HG03521 (cell line): ENCODE results near the gene XPO5.
"Not testable (repeated sequence)": the region's sequence is repeated elsewhere in the genome, so short reads cannot be mapped to it uniquely, and the experiment has no call there.

ENCODE experiments used
- ATAC-seq: cut with Tn5 transposase; IDR thresholded peaks from one replicate; pipeline ENCODE4 v1.9.1; 2021; ENCODE audit warnings: mild to moderate bottlenecking, moderate library complexity; ENCODE audit not compliant: unreplicated experiment

XPO5 gene

DNA sequence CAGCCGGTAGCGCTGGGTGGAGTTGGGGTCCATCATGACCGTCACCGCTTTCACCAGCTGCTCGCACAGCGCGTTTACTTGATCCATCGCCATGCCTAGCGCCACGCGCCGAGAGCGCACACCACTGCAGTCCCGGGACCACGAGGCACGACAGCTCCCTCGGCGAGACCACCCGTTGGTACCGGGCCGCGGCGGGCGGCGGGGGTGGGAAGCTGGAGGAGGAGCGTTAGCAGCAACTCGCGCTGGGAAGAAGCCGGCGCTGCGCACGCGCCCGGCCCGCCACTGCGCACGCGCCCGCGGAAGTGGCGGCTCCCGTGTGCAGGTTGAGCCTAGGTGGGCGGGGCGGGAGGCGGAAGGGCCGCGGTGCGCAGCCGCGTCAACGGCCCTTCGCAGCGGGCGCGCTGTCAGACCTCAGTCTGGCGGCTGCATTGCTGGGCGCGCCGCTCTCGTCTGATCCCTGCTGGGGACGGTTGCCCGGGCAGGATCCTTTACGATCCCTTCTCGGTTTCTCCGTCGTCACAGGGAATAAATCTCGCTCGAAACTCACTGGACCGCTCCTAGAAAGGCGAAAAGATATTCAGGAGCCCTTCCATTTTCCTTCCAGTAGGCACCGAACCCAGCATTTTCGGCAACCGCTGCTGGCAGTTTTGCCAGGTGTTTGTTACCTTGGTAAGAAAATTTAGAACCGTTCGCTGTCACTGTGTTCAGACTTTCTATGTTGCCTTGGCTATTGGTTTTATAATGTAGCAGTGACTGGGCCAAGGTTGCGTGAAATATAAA lies at the start of gene XPO5, which contains the start of gene POLH:
XPO5 (minus strand) TSS at position 267 of the 780 bp plus-strand sequence; CDS start at position 93, 174 bp downstream.
POLH (plus strand) TSS at position 414 of the 780 bp plus-strand sequence. CDS start 6,135 bp downstream, outside the sequence.
- peak; percentile 81 for ATAC-seq

DNA sequence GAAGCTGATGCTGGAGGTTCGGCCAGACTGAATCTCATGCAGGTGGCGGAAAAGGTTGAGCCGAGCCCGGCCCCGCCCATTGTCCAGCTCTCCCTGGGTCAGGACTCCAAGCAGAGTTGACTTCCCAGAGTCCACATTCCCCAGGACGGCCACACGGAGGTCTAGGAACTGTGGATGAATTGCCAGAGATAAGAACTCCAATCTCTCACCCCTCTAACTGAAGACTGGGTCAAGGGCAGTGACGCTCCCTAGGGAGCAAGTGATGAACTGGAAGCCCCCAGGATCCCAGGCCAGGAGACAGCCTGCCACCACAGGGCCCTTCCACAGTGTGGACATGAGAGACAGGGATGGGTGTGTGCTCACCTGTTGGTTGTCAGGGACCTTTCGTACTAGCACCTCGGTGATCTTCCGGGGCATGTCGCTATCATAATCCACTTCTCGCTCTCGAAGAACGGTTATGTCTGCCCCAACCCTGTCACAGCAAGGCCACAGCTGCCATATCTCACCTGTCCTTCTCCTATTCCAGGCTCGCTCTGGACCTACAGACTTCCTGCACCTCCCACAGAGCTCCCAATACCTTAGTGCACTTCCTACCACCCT lies 49.7 kb upstream of the XPO5 start:
- no peak for ATAC-seq

DNA sequence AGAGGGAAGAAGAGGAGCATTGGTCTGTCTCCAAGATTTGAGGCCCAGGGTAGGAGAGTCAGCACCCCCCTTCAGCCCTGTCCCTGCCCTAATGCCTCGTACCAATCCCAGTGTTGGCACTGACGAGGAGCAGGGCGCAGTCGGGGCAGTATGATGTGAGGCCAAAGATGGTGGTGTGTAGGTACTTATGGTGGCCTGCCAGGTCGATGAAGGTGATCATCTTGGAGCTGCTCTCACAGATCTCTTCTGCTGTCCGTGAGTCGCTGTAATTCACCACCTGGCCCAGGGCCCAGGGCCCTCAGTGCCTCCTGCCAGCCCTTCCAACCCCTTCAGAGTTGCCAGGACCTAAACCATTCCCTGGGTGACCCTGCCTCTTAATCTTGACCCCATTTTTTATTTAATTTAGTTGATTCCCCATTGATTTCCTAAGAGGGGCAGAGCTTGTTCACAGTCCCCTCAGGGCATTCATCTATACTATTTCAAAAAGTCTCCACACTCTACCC lies 49.0 kb upstream of the XPO5 start:
- ATAC-seq: no peak

DNA sequence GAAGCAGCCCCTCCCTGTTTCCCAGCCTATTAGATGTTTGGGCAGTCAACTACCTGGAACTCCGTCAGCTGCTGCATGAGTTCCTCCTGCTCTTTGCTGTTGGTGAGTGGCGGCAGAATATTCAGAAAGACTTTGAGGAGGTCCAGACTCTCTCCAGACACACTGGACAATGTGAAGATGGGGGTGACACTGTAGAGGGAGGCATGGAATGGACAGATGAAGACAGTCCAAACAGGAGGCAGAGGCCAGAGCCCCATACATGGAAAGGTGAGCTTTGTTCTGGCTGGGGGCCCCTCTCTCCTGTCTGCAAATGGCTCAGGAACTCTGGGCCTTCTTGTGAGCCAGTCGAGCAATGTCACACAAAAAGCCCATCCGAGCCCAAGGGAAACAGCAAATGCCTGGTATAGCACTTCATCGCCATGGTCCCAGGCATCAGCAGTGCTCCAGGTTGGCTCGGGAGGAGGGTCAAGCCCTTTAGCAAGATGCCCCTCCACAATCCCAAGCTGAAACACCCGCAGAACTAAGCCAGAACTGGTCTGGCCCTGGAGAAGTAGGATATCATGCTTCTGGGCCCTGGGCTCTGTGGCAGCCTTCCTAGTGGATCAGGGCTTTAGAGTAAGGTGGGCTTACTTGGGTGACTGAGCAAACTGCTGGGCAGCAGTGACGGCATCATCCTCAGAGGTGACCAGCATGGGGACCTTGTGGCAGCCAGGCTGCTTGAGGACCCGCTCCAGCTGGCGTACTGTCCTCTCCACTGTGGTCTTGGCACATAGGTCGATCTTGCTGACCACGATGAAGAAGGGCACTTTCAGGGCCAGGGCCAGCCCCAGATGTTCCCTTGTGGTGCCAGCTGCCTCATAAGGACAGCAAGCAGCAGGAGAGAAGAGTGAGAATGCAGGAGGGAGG lies 48.3 kb upstream of the XPO5 start:
- ATAC-seq: no peak

DNA sequence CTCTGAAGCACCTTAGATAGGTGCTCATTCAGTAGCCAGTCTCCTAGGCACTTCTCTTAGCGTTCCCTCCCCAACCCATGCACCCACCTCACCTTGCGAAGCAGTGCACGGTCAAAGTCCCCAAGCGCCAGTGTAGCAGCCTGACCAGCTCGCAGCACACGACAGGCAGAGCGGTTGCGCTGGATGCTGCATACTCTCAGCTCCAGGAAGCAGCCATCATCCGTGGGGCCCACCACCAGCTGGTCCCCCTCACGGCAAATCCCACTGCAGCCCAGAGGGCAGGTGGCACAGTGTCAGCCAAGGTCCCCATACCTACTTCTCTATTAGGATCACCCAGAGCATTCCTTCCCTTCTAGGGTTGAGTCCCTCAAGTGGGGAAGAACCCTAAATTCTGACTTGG lies 46.7 kb upstream of the XPO5 start:
- ATAC-seq: no peak

DNA sequence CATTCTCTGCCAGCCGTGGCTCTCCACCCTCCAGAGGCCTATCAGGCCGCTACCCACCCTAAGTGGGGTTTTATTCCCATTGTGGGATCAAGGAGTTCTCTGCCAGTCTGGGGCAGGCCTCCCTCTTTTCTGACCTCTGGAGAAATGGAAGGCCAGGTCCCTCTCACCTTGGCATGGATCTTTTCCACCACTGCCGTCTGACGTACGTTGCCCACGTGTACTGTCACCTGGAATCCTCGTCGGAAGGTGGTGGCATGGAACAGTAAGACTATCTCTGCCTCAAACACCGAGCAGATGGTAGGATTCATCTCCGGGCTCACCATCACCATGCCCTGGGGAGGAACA lies 46.0 kb upstream of the XPO5 start:
- no peak for ATAC-seq

DNA sequence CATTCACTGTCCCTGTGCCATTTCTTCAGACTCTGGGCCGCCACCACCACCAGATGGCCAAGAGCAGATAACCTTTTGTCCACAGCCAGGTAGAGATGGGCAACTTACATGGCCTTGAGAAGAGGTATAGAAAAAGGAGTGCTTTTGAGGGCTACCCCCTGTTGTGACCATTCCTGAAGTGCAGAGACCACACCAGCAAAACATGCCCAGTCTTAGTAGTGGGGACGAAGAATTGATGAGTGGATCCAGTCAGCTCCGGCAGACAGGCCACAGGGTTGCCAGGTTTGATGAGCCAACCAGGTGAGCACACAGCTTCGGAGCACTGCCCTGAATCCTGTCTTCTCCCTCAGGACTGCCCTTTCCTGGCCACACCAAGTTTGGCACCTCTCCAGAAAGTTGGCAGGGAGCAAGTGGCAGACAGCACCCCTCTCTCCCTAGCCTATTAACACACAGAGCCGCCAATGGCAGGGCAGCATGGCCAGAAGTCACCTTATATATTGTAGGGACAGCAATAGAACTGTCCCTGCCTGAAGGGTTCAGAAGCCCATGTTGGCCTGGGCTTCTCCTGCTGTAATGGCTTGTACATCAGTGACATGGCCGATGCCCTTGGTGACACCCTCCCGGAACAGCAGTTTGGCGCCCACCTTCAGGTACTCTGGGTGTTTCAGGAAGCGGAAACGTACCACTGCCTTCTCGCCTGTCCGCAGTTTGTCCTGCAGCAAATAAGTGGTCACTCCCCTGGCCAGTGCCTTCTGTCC lies 45.4 kb upstream of the XPO5 start:
- ATAC-seq: no peak

DNA sequence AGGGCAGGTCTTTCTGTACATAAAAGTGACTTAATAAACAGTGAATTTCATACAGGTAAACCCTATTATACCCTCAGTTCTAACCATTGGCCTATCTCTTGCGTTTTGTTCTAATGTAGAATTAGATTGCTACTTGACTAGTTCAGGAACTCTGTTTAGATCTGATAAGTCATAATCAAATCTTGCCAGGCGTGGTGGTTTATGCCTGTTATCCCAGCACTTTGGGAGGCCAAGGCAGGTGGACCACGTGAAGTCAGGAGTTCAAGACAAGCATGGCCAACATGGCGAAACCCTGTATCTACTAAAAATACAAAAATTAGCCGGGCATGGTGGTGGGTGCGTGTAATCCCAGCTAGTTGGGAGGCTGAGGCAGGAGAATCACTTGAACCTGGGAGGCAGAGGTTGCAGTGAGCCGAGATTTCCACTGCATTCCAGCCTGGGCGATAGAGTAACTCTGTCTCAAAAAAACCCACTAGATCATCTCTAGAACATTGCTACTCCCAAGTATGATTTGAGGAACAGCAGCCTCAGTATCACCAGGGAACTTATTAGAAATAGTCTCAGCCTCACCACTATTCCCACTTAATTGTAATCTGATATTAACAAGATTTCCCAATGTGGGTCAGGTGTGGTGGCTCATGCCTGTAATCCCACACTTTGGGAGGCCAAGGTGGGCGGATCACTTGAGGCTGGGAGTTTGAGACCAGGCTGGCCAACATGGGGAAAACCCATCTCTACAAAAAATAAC lies 41.1 kb upstream of the XPO5 start:
- no peak for ATAC-seq

DNA sequence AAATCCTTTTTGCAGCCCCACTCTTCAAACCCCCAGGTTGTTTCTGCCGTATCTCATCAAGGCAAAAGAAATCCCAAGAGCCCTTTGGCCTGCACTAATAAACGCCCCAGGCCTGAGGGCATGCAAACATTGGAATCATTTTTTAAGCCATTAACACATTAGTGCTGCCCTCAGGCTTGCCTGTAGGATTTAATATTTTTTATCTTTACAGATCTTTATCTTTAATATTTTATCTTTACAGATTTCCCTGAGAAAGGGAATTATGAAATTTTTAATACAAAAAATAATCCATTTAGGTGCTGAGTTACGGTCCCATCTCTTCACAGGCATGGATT lies 38.5 kb upstream of the XPO5 start:
- ATAC-seq: no peak

DNA sequence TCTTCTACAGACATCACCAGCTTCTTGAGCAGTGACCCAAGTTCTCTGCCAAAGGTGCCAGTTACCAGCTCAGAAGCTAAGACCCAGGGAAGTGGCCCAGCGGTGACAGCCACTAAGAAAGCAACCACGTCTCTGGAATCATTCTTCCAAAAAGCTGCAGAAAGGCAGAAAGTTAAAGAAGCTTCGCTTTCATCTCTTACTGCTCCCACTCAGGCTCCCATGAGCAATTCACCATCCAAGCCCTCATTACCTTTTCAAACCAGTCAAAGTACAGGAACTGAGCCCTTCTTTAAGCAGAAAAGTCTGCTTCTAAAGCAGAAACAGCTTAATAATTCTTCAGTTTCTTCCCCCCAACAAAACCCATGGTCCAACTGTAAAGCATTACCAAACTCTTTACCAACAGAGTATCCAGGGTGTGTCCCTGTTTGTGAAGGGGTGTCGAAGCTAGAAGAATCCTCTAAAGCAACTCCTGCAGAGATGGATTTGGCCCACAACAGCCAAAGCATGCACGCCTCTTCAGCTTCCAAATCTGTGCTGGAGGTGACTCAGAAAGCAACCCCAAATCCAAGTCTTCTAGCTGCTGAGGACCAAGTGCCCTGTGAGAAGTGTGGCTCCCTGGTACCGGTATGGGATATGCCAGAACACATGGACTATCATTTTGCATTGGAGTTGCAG lies 38.0 kb upstream of the XPO5 start:
- no peak for ATAC-seq

DNA sequence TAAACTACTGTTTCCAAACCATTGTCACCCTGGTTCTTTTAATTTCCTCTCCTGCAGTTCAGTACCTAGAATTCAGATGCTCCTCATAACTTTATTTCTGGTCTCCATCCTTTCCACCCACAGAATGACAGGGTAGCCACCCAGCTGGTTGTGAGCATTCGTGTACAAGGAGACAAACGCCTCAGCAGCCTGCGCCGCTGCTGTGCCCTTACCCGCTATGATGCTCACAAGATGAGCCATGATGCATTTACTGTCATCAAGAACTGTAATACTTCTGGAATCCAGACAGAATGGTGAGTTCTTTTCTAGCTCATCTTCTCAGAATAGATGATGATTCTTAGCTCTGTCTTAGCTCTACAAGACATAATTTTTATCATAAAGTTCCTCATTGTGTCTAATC lies 34.6 kb upstream of the XPO5 start:
- ATAC-seq: no peak

DNA sequence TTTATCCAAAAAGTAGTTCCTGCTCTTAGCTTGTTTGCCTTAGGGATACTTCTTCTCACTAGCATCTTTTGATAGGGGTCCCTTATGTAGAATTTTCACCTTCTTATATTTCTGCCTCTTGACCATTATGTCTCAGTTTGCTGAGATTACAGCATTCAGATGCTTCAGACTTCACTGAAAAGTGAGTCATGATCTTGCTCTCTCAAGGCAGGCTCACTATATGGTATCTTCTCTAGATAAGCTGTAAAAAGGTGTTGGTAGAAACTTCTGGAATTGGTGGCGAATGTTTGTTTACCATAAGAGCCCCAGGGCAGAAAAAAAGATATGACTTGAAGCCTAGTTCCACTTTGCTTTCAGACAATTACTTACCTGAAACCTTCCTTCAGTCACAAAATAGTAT lies 33.6 kb upstream of the XPO5 start:
- ATAC-seq: no peak

DNA sequence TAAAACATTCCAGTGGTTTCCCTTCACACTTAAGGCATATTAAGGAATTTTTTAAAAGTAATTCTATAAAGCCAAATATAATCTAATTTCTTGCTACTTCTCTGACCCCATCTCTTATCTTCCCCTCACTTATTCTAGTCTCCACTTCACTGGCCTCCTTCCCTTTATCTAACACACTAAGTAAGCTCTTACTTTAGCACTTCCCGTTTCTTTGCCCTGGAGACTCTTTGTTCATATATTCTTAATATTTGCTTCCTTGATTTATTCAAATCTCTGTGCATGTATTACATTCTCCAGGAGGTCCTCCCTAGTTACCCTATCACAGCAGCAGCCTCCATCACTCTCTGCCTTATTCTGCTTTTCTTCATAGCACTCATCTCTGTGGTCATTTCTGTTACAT lies 33.0 kb upstream of the XPO5 start:
- ATAC-seq: no peak

DNA sequence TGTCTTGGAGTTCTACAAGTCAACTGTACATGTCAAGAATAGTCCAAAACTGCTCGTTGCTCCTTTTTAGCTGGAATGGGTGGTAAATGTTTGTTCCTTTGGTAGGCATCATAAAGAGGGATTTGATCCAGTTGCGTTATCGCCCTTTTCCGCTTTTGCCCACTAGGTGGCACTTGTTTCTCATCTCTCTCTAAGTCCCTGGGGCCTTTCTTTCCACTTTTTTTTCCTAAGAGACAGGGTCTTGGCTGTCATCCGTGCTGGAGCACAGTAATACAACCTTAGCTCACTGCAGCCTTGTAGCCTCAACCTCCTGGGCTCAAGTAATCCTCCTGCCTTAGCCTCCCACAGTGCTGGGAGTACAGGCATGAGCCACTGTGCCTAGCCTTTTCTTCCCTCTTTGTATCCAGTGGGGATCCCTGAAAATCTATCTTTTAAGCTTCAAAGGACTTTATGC lies 32.5 kb upstream of the XPO5 start:
- ATAC-seq: no peak

DNA sequence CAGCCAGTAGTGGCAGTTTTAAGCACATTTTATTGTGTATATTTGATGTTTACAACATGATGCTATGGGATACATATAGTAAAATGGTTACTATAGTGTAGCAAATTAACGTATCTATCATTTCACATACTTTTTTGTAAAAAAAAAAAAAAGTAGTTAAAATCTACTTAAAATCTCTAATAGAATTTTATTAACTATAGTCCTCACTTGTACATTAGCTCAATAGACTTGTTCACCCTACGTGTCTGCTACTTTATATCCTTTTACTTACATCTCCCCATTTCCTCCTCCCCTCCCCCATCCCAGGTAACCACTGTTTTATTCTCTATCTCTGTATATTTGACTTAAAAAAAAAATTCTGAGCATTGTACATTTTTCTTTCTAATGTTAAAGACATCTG lies 30.2 kb upstream of the XPO5 start:
- no peak for ATAC-seq

DNA sequence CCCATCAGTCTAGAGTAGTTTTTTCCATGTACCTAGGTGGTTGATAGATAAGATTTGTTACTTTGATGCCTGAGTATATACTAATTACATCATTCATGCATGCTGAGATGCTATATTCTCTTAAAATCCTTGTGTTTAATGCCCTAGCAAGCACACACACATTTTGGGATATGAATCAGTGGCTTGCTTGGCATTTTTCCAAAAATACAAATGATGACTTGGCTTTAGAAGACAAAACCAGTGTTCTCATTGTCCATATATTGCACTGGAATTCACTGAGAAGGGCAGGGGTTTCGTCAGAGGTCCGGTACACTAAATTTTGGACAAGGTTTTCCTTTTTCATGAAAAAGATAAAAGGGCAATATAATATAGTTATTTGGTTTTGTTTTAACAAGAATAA lies 28.3 kb upstream of the XPO5 start:
- ATAC-seq: no peak

DNA sequence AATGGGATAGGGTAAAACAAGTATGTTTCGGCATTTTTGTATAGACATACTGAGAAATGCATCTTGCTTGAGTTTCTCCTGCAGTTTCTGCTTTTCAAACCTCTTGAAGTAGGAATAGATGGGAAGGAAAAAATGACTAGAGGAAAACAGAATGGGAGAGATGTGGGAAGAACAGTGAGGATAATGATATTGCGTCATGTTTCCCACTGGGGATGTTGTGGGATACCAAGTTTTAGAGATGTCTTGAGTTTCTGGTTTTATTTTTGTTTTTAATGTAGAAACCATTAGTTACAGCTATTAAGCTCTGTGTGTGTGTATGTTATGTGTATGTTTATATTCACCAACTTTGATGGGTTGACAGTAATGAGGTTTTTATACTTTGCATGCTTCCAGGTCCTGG lies 24.8 kb upstream of the XPO5 start:
- ATAC-seq: no peak

DNA sequence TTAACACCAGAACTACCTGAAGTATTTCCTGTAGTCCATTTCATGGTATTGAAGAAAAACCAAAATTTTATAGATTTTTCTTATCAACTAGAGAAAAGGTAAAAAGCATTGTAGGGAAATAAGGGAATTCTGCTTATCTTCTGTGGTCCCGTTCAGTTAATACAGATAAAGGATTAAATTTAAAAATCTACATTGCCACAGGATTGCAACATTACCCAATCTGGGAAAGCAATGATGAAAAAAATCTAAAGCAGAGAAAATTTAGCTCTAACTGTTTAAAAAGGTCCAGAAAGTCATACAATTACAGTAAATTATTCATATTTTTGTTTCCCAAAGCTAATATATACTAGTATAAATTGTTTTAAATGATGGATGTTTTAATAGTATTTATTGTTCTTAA lies 18.1 kb upstream of the XPO5 start:
- no peak for ATAC-seq

DNA sequence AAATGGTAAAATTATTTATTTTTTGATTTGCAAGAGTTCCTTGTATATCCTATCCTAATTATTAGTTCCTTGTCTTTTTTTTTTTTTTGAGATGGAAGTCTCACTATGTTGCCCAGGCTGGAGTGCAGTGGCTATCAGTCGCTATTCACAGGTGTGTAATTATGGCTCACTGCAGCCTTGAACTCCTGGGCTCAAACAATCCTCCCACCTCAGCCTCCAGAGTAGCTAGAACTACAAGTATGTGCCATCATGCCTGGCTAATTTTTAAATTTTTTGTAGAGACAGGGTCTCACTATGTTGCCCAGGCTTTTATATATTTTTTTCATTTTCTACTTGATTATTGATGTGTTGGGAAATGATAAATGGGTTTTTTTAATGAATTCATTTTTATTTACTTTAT lies 13.7 kb upstream of the XPO5 start:
- not testable (repeated sequence) for ATAC-seq

DNA sequence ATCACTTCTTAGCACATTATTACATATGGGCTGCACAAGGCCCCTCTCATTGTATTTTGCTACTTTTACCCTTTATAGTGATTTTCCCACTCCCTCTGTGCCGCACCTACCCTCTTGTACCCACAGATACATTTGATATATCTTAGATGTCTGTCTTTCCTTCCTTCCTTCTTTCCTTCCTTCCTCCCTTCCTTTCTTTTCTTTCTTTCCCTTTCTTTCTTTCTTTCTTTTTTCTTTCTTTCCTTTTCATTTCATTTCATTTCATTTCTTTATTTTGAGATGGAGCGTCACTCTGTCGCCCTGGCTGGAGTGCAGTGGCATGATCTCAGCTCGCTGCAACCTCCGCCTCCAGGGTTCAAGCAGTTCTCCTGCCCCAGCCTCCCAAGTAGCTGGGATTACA lies 12.4 kb upstream of the XPO5 start:
- ATAC-seq: no peak
